Body of pancreas (tissue), 4 donors: ENCODE measurements around the gene DMBX1.

Source experiments
- POLR2A ChIP-seq, 3 donors: fragments of 450-650 bp; IDR thresholded peaks; one replicate each; pipeline ENCODE4 v1.6.1; 2016; ENCODE audit warnings: antibody characterized with exemption in 3 of 3, mild to moderate bottlenecking in 2 of 3
- TF ChIP-seq, protein P1 (sequence below), 7 experiments: fragments of 450-650 bp in 4 of 7; fragments of 200-600 bp in 3 of 7; sonication (generic) in 3 of 7; IDR thresholded peaks; one replicate each; pipeline ENCODE4 v1.5.1; 2016 to 2019; ENCODE audit warnings: antibody characterized with exemption in 7 of 7

DNA sequence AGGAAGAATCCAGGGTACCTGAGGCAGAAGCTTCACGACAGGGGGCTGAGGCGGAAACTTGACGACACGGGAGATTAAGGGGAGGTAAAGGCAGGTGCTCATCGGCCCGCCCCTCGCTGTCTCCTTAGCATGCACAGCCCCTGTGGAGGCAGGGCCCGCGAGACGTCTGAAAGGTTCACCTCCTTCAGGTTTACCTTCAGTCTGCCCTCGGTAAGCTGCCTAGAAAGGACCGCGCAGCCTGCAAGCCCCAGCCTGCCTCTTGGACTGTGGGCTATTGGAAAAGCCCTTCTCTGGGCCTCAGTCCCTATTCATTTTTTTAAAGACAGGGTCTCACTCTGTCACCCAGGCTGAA, 33.3 kb downstream of the DMBX1 start:
- TF ChIP-seq, protein P1, sequence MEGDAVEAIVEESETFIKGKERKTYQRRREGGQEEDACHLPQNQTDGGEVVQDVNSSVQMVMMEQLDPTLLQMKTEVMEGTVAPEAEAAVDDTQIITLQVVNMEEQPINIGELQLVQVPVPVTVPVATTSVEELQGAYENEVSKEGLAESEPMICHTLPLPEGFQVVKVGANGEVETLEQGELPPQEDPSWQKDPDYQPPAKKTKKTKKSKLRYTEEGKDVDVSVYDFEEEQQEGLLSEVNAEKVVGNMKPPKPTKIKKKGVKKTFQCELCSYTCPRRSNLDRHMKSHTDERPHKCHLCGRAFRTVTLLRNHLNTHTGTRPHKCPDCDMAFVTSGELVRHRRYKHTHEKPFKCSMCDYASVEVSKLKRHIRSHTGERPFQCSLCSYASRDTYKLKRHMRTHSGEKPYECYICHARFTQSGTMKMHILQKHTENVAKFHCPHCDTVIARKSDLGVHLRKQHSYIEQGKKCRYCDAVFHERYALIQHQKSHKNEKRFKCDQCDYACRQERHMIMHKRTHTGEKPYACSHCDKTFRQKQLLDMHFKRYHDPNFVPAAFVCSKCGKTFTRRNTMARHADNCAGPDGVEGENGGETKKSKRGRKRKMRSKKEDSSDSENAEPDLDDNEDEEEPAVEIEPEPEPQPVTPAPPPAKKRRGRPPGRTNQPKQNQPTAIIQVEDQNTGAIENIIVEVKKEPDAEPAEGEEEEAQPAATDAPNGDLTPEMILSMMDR (IDR thresholded peaks at IDR 0.05): no peak
- TF ChIP-seq POLR2A (IDR thresholded peaks at IDR 0.05): no peak
